Smooth muscle cell of the brain vasculature (primary cell): ENCODE results near the gene HECW1.
"Not testable (repeated sequence)": the region's sequence is repeated elsewhere in the genome, so short reads cannot be mapped to it uniquely, and the experiment has no call there.

Experiments used
- DNase-seq: peaks from one replicate; pipeline ENCODE4 v3.0.0-alpha.2; 2012; ENCODE audit warnings: low read depth, low spot score

Gene HECW1

DNA sequence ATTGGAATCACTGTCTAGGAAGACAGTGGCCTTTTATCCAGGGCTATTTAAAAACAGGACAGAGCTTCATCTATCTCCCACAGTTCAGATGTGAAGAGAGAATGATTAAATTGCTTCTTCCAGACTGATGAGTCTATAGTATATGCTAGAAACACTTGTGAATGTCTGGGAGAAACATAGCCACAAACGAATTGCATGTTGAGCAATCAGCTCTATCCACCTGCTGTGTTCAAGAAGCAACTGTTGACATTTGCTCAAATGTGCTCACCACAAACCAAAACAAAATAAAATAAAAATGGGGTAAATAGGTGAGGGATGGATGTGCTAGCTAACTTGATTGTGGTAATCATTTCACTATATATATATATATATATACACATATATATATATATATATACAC, 195.1 kb downstream of the HECW1 start:
- DNase-seq: peak; percentile 23

DNA sequence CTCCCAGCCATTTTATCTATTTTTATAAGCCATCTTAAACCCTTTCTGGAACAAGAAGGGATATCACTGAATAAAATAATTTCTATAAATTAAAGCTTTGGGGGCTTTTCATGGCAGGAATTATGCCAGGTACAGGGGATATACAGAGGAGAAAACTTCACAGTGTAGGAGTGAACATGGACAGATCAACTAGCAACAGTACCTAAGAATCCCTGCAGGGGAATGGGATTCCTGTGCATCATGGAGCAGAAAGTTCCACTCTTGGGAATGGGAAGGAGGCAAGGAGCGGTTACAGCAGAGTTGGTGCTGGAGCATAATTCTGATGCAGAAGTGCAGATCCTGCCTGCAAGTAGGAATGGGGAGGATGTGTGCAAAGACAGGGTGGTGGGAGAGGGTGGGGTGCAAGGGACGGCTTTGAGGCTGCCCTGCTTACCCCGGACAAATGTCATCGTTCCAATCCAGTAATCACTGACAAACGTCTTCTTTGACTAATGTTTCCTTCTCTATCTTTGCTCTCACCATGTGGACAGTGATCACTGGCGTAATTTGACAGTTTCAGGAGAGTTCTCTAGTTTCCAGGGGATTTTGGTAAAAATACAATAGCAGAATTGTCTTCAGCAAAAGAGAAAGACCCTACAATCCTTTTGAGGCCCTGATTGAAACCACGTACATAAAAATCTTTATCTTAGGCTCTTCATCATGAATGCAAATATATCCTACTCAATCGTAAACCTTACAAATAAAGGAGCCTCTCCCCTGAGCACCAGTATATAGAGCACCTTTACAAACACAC, 196.7 kb downstream of the HECW1 start:
- DNase-seq: no peak

DNA sequence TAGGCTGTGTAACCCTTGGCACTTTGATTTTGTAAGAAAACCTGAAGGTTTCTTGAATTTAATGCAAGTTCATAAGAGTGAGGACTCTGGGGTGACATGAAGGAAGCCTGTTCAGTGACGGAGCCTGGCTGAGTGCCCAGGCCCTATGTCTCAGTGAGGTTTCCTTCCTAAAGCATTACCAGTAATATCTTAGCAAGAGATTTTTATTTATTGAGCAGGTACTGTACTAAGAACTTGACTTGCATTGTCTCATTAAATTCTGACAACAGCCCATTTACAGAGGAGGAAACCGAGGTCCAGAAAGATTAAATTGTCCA, 197.2 kb downstream of the HECW1 start:
- no peak for DNase-seq

DNA sequence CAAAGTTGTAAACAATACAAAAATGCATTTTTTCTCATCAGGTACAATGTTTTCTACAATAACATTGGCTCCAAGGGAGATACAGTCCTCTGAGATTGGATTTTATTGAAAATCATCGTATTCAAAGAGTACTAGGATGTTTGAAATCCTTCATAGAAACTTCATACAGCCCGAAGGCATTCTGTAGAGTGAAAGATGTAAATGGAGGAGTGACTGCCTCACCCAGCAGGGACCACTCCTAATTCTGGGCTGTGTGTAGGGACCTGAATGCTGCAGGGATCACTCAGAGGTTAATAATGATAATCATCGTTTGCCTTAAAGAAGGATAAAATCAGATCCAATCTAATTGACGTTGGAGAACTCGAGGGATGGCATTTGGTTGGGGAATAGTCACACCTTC, 198.6 kb downstream of the HECW1 start:
- no peak for DNase-seq

DNA sequence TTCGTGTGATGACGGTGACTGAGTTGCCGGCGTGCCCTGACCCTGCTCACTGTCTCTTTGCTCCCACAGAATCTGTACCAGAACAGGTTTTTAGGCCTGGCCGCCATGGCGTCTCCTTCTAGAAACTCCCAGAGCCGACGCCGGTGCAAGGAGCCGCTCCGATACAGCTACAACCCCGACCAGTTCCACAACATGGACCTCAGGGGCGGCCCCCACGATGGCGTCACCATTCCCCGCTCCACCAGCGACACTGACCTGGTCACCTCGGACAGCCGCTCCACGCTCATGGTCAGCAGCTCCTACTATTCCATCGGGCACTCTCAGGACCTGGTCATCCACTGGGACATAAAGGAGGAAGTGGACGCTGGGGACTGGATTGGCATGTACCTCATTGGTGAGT, 199.2 kb downstream of the HECW1 start:
- DNase-seq: no peak

DNA sequence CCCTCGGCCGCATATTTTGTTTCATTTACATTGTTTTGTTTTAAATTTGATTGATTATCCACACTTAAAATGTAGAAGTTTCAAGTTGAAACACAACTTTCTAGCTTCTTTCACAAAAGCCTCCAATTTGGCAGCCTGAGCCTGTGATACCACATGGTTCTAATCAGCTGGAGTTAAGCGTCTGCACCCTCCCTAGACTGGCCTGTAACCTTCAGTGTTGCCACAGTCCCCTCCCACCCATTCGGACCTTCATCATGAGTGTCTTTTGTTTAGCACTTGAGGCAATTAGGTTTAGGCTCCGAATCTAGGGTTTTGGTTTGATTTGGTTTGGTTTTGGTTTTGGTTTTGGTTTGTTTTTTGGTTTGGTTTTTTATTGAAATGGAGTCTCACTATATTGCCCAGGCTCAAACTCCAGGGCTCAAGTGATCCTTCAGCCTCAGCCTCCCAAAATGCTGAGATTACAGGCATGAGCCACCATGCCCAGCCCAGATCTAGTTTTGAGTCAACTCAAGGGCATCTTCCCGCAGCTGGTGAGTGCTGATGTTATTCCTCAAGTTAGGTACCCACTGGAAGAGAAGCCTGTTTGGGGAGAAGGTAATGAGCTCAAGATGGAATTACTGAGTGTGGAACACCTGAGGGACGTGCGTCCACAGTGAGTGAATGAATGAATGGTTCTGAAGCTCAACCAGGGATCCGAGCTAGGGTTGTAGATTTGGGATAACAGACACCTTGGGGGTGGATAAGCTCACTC, 201.4 kb downstream of the HECW1 start:
- DNase-seq: no peak

DNA sequence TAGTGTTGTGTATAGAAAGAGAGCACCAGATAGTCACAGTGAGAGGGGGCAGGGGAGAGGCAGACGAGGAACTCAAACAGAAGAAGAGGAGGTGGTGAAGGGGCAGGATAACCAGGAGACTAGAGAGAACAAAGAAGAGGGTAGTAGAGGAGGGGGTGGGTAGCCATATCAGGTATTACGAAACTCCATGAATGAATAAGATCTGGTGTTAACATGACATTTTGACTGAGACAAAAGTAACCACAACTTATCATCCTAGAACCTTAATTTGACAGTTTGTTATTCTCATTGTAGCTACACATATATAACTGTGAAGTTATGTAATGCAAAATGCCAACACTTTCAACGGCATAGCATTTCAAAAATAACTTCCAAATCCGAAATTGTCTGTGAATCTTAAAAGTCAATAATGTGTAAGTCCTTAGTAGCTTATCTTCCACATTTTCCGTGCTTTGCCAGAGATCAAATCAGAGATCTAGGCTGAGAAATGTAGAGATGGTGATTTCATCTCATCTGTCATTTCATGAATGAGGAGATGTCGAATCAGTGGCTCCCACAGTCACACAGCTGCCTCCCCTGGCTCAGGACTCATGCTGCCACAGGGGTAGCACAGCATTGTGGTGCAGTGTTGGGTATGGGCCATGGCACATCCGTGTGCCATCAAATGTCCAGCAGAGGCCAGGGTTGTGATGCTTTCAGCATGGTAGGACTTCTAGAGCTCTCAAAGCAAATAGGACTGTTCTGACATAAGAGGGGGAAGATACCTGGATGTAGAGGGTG, 202.1 kb downstream of the HECW1 start:
- no peak for DNase-seq

DNA sequence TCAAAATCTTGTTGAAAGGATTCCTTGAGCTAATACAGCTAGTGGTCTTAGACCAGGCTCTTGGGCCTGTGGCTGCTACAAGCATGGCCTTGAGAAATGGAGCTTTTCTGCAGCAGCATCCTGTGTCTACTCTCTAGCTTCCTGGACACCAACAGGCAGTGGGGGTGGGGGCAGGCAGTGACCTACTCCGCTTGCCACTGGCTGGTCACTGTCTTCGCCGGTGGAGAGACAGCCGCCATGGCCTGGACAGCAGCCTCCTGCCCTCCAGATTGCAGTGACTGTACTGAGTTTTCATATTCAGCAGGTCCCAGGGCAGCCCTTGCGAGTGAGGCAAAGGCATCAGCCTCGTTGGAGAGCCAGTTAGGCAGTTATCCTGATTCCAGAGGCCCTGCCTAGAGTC, 204.6 kb downstream of the HECW1 start:
- no peak for DNase-seq

DNA sequence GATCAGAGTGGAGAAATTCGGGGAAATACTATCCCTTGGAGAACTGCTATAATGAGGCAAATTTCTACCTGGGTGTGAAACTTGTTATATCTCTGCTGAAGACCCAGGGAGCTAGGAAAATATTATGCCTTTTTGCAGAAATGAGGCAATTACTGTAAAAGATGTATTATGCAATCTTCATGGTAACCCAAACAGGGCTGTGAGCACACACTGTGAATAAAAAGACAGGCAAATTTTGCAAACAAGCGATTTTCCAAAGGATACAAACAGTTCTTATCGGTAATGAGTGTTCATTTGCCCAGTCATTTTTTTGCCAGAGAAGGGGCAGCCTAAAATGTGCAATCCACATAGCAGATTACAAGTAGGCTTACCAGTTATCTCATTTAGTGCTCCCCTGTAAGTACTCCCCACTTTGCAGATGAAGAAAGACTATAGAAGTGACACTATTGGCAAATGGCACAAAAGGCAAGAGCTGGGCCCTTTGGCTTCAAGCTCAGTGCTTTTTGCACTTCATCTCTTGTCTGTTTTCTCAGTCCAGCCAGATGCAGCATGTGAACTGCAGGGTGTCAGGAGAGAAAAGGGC, 205.8 kb downstream of the HECW1 start:
- DNase-seq: no peak

DNA sequence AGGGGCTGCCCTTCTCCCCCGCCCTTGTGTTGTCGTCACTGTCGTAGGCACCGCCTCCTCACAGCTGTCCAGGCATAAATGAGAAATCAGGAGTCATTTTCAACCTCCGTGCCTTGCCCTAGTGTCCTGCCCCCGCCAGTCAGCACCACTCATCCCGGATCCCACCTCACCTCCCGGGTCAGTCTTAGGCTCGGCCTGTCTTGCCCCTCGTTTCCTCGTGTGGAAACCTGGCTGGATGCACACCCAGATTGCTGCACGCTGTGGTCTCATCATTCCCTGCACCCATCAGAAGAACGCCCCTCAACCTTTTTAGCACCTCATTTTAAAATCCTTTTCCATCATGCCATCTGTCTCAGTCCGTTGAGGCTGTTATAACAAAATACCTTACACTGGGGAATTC, 213.1 kb downstream of the HECW1 start:
- DNase-seq: no peak

DNA sequence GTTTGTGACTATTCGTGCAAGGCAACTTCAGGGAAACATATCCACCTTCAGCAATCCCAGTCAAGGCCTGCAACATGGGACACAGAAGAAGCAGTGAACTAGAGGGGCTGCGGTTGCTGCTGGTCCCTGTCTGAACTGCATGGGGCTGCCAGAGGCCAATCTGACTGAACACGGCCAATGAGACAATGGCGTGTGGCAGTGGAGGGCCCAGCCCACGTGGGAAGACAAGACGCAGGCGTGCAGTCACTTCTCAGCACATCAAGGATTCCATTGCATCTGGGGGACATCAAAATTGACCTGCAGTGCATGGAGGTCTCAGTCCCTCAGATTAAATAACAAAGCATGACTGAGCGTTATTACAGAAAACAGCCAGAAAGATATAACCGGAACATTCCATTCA, 215.9 kb downstream of the HECW1 start:
- no peak for DNase-seq

DNA sequence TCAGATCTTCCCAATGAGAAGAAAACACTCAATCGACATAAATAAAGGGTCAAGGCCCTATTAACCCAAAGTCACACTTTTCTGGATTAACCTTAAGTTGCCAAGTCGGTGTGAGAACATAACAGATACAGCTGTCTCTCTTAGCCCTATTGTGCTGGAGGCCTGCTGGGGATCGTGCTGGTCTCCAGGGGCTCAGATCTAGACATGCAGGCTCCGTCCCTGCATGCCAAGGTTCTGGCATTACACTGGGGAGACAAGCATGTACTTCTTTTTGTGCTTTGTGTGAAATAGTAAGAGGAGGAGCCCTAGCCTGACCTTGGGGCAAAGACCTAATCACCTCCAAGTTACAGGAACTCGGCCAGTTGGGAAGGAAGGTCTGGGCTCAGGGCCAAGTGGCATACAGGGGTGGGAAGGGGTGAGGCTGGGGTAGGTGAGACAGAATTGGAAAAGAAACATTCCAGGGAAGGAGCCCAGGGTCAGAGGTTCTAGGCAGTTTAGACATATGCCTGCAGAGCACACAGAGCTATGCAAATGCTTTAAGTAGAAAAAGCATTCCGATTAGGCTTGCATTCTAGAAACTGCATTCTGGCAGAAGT, 216.4 kb downstream of the HECW1 start:
- no peak for DNase-seq

DNA sequence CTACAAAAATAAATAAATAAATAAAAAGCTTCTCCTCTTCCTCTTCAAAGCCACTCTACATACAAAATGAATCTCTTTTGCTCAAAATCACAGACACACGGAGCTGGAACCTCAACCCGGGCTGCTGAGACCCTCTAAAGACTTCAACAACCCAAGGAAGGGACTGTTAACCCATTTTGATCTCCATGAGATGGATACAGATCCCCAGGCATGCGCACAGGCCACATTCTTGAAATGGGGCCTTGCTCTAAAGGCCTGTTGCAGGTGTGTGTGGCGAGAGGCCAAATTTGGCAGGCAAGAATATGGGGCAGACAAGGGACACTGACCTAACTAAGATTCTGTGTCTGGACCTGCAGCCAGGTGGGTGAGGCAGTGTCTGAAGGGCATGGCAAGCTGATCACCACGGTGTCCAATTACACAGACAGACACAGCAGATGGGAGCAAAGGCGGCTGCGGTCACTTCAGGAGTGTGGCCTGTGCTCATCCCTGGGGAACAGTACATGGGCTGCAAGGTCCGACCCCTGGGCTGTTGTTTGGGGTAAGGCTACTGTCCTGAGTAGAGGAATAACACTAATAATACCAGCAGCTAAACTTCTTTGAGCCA, 219.8 kb downstream of the HECW1 start:
- DNase-seq: no peak

DNA sequence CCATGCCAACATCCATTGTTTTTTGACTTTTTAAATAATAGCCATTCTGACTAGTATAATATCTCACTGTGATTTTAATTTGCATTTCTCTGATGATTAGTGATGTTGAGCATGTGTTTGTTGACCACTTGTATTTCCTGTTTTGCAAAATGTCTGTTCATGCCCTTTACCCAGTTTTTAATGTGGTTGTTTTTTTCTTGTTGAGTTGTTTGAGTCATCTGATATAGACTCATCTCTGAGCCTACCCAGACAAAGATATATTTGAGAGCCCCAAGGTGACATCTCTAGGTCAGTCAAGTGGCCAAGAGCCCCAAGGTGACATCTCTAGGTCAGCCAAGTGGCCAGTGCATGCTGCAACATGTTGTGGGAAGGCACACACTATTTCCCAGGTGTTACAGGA, 224.7 kb downstream of the HECW1 start:
- DNase-seq: no peak

DNA sequence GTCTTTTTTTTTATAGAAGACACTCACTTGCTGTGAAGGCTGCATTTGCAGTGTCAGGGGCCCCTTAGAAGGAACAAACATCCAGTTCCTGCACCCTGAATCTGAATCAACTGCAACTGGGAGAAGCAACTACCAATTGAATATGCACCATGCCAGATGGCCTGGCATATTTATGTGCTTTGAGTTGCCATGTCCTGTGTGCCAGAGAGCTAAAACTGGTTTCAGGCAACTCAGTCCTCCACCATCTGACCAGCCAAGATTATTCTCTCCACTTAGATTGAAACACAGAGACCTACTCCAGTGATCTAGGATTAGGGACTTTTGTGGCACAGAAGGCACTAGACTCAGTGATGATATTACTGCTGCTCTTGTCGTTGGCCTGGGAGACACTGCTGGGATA, 225.4 kb downstream of the HECW1 start:
- DNase-seq: no peak

DNA sequence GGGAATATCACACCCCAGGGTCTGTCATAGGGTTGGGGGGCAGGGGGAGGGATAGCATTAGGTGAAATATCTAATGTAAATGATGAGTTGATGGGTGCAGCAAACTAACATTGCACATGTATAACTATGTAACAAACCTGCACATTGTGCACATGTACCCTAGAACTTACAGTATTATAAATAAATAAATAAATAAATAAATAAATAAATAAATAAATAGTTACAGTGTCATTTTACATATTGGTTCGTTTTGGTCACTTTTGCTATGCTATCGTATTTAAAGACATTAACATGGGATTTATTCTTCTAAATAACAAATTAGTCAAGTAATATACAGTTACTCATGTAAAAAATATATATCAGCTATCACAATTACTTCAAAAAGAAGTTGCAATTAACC, 228.7 kb downstream of the HECW1 start:
- no peak for DNase-seq

DNA sequence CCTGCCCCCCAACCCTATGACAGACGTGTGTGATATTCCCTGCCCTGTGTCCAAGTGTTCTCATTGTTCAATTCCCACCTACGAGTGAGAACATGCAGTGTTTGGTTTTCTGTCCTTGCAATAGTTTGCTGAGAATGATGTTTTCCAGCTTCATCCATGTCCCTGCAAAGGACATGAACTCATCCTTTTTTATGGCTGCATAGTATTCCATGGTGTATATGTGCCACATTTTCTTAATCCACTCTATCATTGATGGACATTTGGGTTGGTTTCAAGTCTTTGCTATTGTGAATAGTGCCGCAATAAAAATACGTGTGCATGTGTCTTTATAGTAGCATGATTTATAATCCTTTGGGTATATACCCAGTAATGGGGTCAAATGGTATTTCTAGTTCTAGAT, 231.0 kb downstream of the HECW1 start:
- not testable (repeated sequence) for DNase-seq

DNA sequence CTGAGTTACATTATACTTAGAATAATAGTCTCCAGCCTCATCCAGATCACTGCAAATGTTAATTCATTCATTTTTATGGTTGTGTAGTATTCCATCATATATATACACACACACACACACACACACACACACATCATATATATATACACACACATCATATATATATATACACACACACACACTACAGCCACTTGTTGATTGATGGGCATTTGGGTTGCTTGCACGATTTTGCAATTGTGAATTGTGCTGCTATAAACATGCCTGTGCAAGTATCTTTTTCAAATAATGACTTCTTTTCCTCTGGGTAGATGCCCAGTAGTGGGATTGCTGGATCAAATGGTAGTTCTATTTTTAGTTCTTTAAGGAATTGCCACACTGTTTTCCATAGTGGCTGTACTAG, 233.2 kb downstream of the HECW1 start:
- DNase-seq: not testable (repeated sequence)

DNA sequence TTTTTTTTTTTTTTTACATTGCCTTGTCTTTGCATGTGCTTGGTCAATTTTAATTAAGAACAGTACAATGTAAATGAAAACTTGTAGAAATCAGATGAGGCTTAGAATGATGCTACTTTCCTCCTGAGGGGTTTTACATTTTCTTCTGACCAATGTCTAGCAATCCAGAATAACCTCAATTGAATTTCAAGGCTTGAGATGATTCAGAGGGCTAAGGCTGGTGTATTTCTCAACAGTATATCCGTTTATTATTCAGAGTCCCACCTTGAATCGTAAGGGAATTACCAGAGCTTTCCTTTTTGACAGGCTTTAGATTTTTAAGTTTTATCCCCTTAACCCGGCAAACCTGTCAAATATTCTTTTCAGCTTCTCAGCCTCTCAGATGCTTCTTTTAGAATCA, 239.2 kb downstream of the HECW1 start:
- DNase-seq: no peak

DNA sequence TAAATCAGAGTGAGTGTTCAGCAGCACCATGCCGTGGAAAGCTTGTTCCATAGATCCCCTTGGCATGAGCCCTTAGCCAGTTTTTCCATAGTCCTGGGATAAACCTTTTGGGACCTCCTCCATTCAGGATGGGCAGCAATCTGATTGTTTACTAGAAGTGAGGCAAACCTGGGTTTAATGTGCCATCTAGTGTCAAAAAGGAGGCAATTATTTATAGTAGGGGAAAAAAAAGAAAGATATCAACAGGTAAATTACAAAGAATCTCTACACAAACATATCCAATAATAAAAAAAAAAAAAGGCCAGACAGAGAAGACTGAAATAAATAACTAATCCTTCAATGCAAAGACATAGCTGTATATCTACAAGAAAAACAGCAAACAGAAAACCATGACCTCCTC, 241.5 kb downstream of the HECW1 start:
- no peak for DNase-seq

DNA sequence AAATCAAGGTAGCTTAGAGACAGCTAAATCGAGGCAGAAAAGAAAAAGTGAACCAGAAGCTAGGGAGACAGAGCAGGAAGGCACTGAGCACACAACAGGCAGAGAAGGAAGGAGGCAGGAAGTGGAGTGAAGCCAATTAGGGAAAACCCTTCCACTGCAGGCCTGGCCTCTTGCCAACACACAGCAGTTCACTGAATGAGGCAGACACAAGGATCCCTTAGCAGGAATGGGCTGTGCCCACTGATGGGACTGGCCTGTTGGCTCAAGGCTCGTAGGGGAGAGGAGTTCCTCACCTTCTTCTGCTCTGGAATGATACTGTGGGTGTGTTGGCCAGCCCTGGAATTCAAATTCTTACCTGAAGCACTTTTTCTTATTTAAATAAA, 250.2 kb downstream of the HECW1 start:
- peak; percentile 23 for DNase-seq
